ENCODE results near the gene NUBPL. TPM values are rescaled to one million over a fixed set of nuclear protein-coding genes. Genes with fewer than 3 reads are reported as not detected.

Gene NUBPL
- total RNA-seq = 14.8 and 19.5 TPM in 2 replicates
- long read RNA-seq, transcript NUBPL-201 (11 exons, 3,049 nt) = major isoform, 64 of 78 reads
- long read RNA-seq, partial matches to known transcripts = 3 of 78 reads
- long read RNA-seq, other reads (novel, unspliced or antisense) = 11 of 78 reads

GRCh38 chr14:31561155-31561846 is at the start of gene NUBPL:
TSS of gene NUBPL (plus strand) at chr14:31561404. CDS start at chr14:31561440, 36 bp downstream.
- TF ChIP-seq CTCF (IDR thresholded peaks at IDR 0.05; ENCODE audit: unreplicated experiment) = no peak
- Mint-ChIP-seq H3K27me3 (peaks cover 6% of the 10 kb centered on the region), H3K9me3 (ENCODE audit: low read depth) (peaks cover 5% of the 10 kb centered on the region), H3K36me3 (ENCODE audit: insufficient read depth) (no peaks in the 10 kb centered on the region), H3K4me1 (ENCODE audit: low read depth) (peaks cover 14% of the 10 kb centered on the region), H3K27ac (peak within 1 kb of the TSS; percentile 99), H3K4me3 (ENCODE audit: low read depth) (peak within 1 kb of the TSS; percentile 95)
- DNase-seq (ENCODE audit: low spot score, unreplicated experiment) = peak; percentile 94

- H3K27me3 Mint-ChIP-seq = peaks cover 3% of the 10 kb centered on the region
- no peak overlapping the region for H3K4me3 Mint-ChIP-seq (ENCODE audit: low read depth)
- no peaks in the 10 kb centered on the region for H3K36me3 Mint-ChIP-seq (ENCODE audit: insufficient read depth)
- no peaks in the 10 kb centered on the region for H3K4me1 Mint-ChIP-seq (ENCODE audit: low read depth)
- H3K27ac Mint-ChIP-seq = no peak overlapping the region
- DNase-seq (ENCODE audit: low spot score, unreplicated experiment) = no peak
- no peaks in the 10 kb centered on the region for H3K9me3 Mint-ChIP-seq (ENCODE audit: low read depth)
- no peak for TF ChIP-seq CTCF (IDR thresholded peaks at IDR 0.05; ENCODE audit: unreplicated experiment)
These were observed 34.1 kb upstream of the NUBPL start for GRCh38 chr14:31527087-31527486.

GRCh38 chr14:31527546-31527945 is 33.7 kb upstream of the NUBPL start:
- Mint-ChIP-seq H3K9me3 (ENCODE audit: low read depth) (no peaks in the 10 kb centered on the region), H3K36me3 (ENCODE audit: insufficient read depth) (no peaks in the 10 kb centered on the region)
- no peak for DNase-seq (ENCODE audit: low spot score, unreplicated experiment)

GRCh38 chr14:31529053-31529452 is 32.2 kb upstream of the NUBPL start:
- H3K27me3 Mint-ChIP-seq = peaks cover 3% of the 10 kb centered on the region
- H3K4me3 Mint-ChIP-seq (ENCODE audit: low read depth) = no peak overlapping the region
- no peaks in the 10 kb centered on the region for H3K4me1 Mint-ChIP-seq (ENCODE audit: low read depth)
- DNase-seq (ENCODE audit: low spot score, unreplicated experiment) = no peak
- TF ChIP-seq CTCF (IDR thresholded peaks at IDR 0.05; ENCODE audit: unreplicated experiment) = no peak
- no peak overlapping the region for H3K27ac Mint-ChIP-seq
- no peaks in the 10 kb centered on the region for H3K9me3 Mint-ChIP-seq (ENCODE audit: low read depth)
- no peaks in the 10 kb centered on the region for H3K36me3 Mint-ChIP-seq (ENCODE audit: insufficient read depth)

More at GRCh38 chr14:31527546-31527945, 33.7 kb upstream of the NUBPL start:
- Mint-ChIP-seq H3K4me3 (ENCODE audit: low read depth) (no peak overlapping the region), H3K27ac (no peak overlapping the region), H3K4me1 (ENCODE audit: low read depth) (no peaks in the 10 kb centered on the region), H3K27me3 (peaks cover 3% of the 10 kb centered on the region)
- no peak for TF ChIP-seq CTCF (IDR thresholded peaks at IDR 0.05; ENCODE audit: unreplicated experiment)

- DNase-seq (ENCODE audit: low spot score, unreplicated experiment) = no peak
- Mint-ChIP-seq H3K27ac (no peak overlapping the region), H3K9me3 (ENCODE audit: low read depth) (no peaks in the 10 kb centered on the region), H3K27me3 (peaks cover 3% of the 10 kb centered on the region), H3K36me3 (ENCODE audit: insufficient read depth) (no peaks in the 10 kb centered on the region), H3K4me1 (ENCODE audit: low read depth) (no peaks in the 10 kb centered on the region), H3K4me3 (ENCODE audit: low read depth) (no peak overlapping the region)
- TF ChIP-seq CTCF (IDR thresholded peaks at IDR 0.05; ENCODE audit: unreplicated experiment) = no peak
These were observed 31.1 kb upstream of the NUBPL start for GRCh38 chr14:31530136-31530535.

Data from progenitor cell of endocrine pancreas (in vitro differentiated cells).